PC-9 (cell line): ENCODE data around the gene HINFP. TPM values are rescaled to one million over a fixed set of nuclear protein-coding genes. Genes with fewer than 3 reads are reported as not detected.

ENCODE experiments used
- BruUV-seq: library from RNA; stranded (reverse); fragments of 400-500 nt; replicated peaks from 2 replicates; lab custom pipeline; 2021; lab: Mats Ljungman, UMichigan
- CTCF ChIA-PET: fragments of 300-600 bp; sonication (Branson Sonifier 250); formaldehyde crosslinking; loops from one replicate; lab custom pipeline; 2022; ENCODE audit warnings: antibody characterized with exemption; lab: Charles Lee
- POLR2A ChIA-PET: fragments of 300-600 bp; sonication (Branson Sonifier 250); formaldehyde crosslinking; loops from one replicate; lab custom pipeline; 2022; ENCODE audit warnings: antibody characterized with exemption; ENCODE audit not compliant: unreplicated experiment; lab: Charles Lee
- DNase-seq, 2 experiments: peaks; one replicate each; pipeline versions ENCODE4 v3.0.0 to v3.0.0-alpha.2; 2015 to 2022; ENCODE audit warnings: mixed read lengths in 1 of 2
- H2AFZ ChIP-seq: fragments of 200-600 bp; sonication (generic); 2 replicates; pipeline ENCODE4 v1.8.1; 2017; ENCODE audit warnings: antibody characterized with exemption
- H3F3A ChIP-seq: fragments of 200-600 bp; sonication (generic); 2 replicates; pipeline ENCODE4 v1.8.1; 2017; ENCODE audit warnings: antibody characterized with exemption, mild to moderate bottlenecking, low read depth; ENCODE audit not compliant: insufficient read depth
- H3K27ac ChIP-seq: fragments of 200-600 bp; sonication (generic); 2 replicates; pipeline ENCODE4 v1.6.1; 2016; ENCODE audit warnings: mixed run types
- H3K27me3 ChIP-seq: fragments of 200-600 bp; sonication (generic); 2 replicates; pipeline ENCODE4 v1.6.1; 2016; ENCODE audit warnings: low read depth, mixed run types; ENCODE audit not compliant: insufficient read depth
- H3K36me3 ChIP-seq: fragments of 200-600 bp; sonication (generic); 2 replicates; pipeline ENCODE4 v1.6.1; 2016; ENCODE audit warnings: low read depth, mixed run types
- H3K4me1 ChIP-seq: fragments of 200-600 bp; sonication (generic); replicated peaks from 2 replicates; pipeline ENCODE4 v1.6.1; 2016; ENCODE audit warnings: mixed run types; ENCODE audit not compliant: insufficient read depth
- H3K4me2 ChIP-seq: fragments of 200-600 bp; sonication (generic); 2 replicates; pipeline ENCODE4 v1.6.1; 2017; ENCODE audit warnings: mixed run types
- H3K4me3 ChIP-seq: fragments of 200-600 bp; sonication (generic); 2 replicates; pipeline ENCODE4 v1.6.1; 2016; ENCODE audit warnings: mixed run types
- H3K79me2 ChIP-seq: fragments of 200-600 bp; sonication (generic); 2 replicates; pipeline ENCODE4 v1.6.1; 2017; ENCODE audit warnings: low read depth, mixed run types
- H3K9me2 ChIP-seq: fragments of 200-600 bp; sonication (generic); 2 replicates; pipeline ENCODE4 v1.8.1; 2017; ENCODE audit warnings: mild to moderate bottlenecking; ENCODE audit not compliant: insufficient read depth
- H3K9me3 ChIP-seq: fragments of 200-600 bp; sonication (generic); 2 replicates; pipeline ENCODE4 v1.8.1; 2016; ENCODE audit warnings: low read depth; ENCODE audit not compliant: insufficient read depth
- H4K20me1 ChIP-seq: fragments of 200-600 bp; sonication (generic); 2 replicates; pipeline ENCODE4 v1.8.1; 2017; ENCODE audit not compliant: insufficient read depth
- CTCF ChIP-seq: fragments of 200-600 bp; sonication (generic); conservative IDR thresholded peaks from 2 replicates; pipeline ENCODE4 v1.6.1; 2017; ENCODE audit warnings: mixed run types, antibody characterized with exemption, mild to moderate bottlenecking, moderate library complexity
- EZH2 ChIP-seq: fragments of 200-600 bp; sonication (generic); IDR thresholded peaks from 2 replicates; pipeline ENCODE4 v1.8.0; 2017; ENCODE audit warnings: antibody characterized with exemption, low read depth
- intact Hi-C: fragments of 100-400 bp; cut with micrococcal nuclease; formaldehyde crosslinking; loops from one replicate; pipeline ENCODE4 v1.10.0; 2022; ENCODE audit not compliant: unreplicated experiment
- total RNA-seq: library from RNA; stranded (reverse); gene quantifications from 2 replicates; pipeline ENCODE4 v1.2.3, GENCODE V29; 2021

The HINFP gene
- total RNA-seq, 1 experiment from 2014 or later = 35.5 TPM

DNA sequence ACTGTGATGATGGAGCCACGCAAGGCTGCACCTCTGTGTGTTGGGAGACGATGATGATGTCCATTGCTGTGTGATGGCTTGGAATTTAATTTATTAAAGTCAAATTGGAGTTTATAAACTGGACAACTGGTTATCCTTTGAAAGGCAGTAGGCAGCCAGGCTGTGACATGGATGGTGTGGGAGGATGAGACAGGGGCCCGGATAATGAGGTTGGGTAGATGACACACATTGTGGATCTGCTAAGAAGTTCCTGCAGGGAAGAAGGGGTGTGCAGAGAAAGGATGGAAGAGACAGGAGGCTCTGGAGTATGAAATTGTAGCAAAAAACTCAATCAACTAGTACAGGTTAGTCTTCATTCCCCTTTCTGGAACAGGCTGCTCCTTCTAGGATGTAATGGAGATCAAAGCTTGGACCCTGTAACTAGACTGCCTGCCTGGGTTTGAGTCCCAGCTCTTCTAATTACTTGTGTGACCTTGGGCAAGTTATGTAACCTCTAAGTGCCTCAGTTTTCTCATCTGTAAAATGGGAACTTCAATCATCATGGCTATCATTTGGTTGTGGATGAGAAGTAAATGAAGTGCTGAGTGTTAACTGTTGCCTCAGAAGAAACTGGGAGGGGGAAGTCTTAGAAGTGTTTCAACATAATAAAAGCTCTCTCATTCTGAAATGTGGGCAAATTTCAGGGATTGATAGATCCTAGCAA is 4.2 kb upstream of the HINFP start:
- Histone ChIP-seq H3K36me3 (no peaks in the 10 kb centered on the region), H3F3A (peaks cover 14% of the 10 kb centered on the region; the same call in 1 of the 2 replicates), H3K27ac (no peak overlapping the region), H3K9me3 (no peaks in the 10 kb centered on the region), H3K27me3 (no peaks in the 10 kb centered on the region), H3K9me2 (no peaks in the 10 kb centered on the region), H2AFZ (no peak overlapping the region), H3K4me2 (no peak overlapping the region), H4K20me1 (peaks cover 3% of the 10 kb centered on the region; the same call in 1 of the 2 replicates), H3K79me2 (peaks cover 7% of the 10 kb centered on the region), H3K4me1 (peaks cover 12% of the 10 kb centered on the region), H3K4me3 (no peak overlapping the region)
- intact Hi-C loops = no loop called here
- DNase-seq = no peak
- TF ChIP-seq EZH2 = no peak
- no peak for TF ChIP-seq CTCF
- CTCF ChIA-PET = no interaction called here
- POLR2A ChIA-PET = no interaction called here
- BruUV-seq = no TSS peak

- no peak overlapping the region for H3K4me3 ChIP-seq
- no TSS peak for BruUV-seq
- ChIA-PET POLR2A (no interaction called here), CTCF (no interaction called here)
- H4K20me1 ChIP-seq = peaks cover 7% of the 10 kb centered on the region; the same call in 1 of the 2 replicates
- H3K27ac ChIP-seq = no peak overlapping the region
- DNase-seq = no peak
- H3K9me3 ChIP-seq = no peaks in the 10 kb centered on the region
- no peaks in the 10 kb centered on the region for H3K27me3 ChIP-seq
- H3K36me3 ChIP-seq = no peaks in the 10 kb centered on the region
- H3F3A ChIP-seq = peaks cover 14% of the 10 kb centered on the region; the same call in 1 of the 2 replicates
- intact Hi-C loops = no loop called here
- H3K4me2 ChIP-seq = no peak overlapping the region
- peaks cover 18% of the 10 kb centered on the region for H3K4me1 ChIP-seq
- H3K79me2 ChIP-seq = peaks cover 18% of the 10 kb centered on the region
- no peak for TF ChIP-seq EZH2
- no peak for TF ChIP-seq CTCF
- no peaks in the 10 kb centered on the region for H3K9me2 ChIP-seq
- no peak overlapping the region for H2AFZ ChIP-seq
Measured at GRCh38 chr11:119118227-119118626, 3.2 kb upstream of the HINFP start.

DNA sequence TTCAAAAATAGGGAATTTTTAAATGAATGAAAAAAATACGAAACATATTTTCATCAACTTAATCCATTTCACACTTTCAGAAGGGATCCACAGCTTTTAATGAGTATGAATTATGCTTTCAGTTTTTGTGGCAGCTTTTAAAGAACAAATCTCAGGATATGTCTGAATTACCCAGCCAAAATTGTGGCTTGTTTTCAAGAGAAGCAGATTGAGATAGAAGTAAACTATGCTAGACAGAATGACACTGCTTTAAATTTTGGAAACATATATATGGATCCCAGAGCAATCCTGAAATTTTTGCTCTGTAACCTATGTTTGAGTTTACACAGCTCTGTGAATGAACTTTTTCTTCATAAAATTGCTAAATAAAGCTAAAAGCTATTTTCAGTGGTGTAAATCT is 2.4 kb upstream of the HINFP start:
- ChIA-PET POLR2A (interaction anchor here (0.6 kb wide), 1 partner anchor 130 kb away, joined by 4 read pairs; no protein-coding TSS in a partner anchor), CTCF (interaction anchor here (0.7 kb wide), 1 partner anchor 206 kb away, joined by 5 read pairs; no protein-coding TSS in a partner anchor)
- Histone ChIP-seq H3K27me3 (no peaks in the 10 kb centered on the region), H2AFZ (no peak overlapping the region), H3K79me2 (peaks cover 22% of the 10 kb centered on the region), H3K4me2 (no peak overlapping the region), H3K4me1 (peaks cover 18% of the 10 kb centered on the region), H3K4me3 (no peak overlapping the region), H4K20me1 (peaks cover 7% of the 10 kb centered on the region; the same call in 1 of the 2 replicates), H3K9me3 (no peaks in the 10 kb centered on the region), H3K27ac (no peak overlapping the region), H3K9me2 (no peaks in the 10 kb centered on the region), H3K36me3 (peaks cover 5% of the 10 kb centered on the region; the same call in 1 of the 2 replicates), H3F3A (peaks cover 14% of the 10 kb centered on the region; the same call in 1 of the 2 replicates)
- intact Hi-C loops = no loop called here
- no TSS peak for BruUV-seq
- no peak for DNase-seq
- TF ChIP-seq EZH2 (no peak), CTCF (no peak)
